NT2/D1 (cell line): ENCODE measurements around the gene TSPEAR.
"Not testable (repeated sequence)": the region's sequence is repeated elsewhere in the genome, so short reads cannot be mapped to it uniquely, and the experiment has no call there.

Source experiments
- DNase-seq: peaks from one replicate; pipeline ENCODE4 v3.0.0-alpha.2; 2011; ENCODE audit warnings: low read depth, low spot score
- H3K27me3 ChIP-seq: 2 replicates; pipeline ENCODE4 v1.6.0; 2011; ENCODE audit warnings: mild to moderate bottlenecking; ENCODE audit not compliant: insufficient read length, insufficient read depth
- H3K36me3 ChIP-seq: 2 replicates; pipeline ENCODE4 v1.6.1; 2011; ENCODE audit warnings: mild to moderate bottlenecking, low read length, mixed read lengths; ENCODE audit not compliant: insufficient read depth, insufficient read length
- H3K4me1 ChIP-seq: 2 replicates; pipeline ENCODE4 v1.5.1; 2011; ENCODE audit not compliant: insufficient read depth, insufficient read length
- H3K4me3 ChIP-seq: 2 replicates; pipeline ENCODE4 v1.5.1; 2011; ENCODE audit warnings: low read depth; ENCODE audit not compliant: insufficient read length
- H3K9ac ChIP-seq: 2 replicates; pipeline ENCODE4 v1.6.0; 2011; ENCODE audit warnings: low read depth; ENCODE audit not compliant: insufficient read length
- H3K9me3 ChIP-seq: 2 replicates; pipeline ENCODE4 v1.5.1; 2011; ENCODE audit warnings: mild to moderate bottlenecking, low read length; ENCODE audit not compliant: insufficient read depth
- SUZ12 ChIP-seq: IDR thresholded peaks from 2 replicates; pipeline ENCODE4 v1.6.1; 2011; ENCODE audit not compliant: insufficient read length, insufficient read depth; ENCODE audit errors: extremely low read depth
- YY1 ChIP-seq: IDR thresholded peaks from 2 replicates; pipeline ENCODE4 v1.6.1; 2011; ENCODE audit not compliant: insufficient read length, insufficient read depth
- ZNF274 ChIP-seq: IDR thresholded peaks from 2 replicates; pipeline ENCODE4 v1.6.1; 2011; ENCODE audit warnings: mild to moderate bottlenecking, low read depth, low read length

The TSPEAR gene

GRCh38 chr21:44579833-44580144 is 131.6 kb downstream of the TSPEAR start:
- no peaks in the 10 kb centered on the region for H3K27me3 ChIP-seq
- peaks cover 3% of the 10 kb centered on the region for H3K4me1 ChIP-seq
- DNase-seq, result no peak
- TF ChIP-seq ZNF274 (no peak), YY1 (no peak), SUZ12 (no peak)
- H3K9ac ChIP-seq, result no peak overlapping the region
- no peak overlapping the region for H3K4me3 ChIP-seq
- no peaks in the 10 kb centered on the region for H3K36me3 ChIP-seq
- peaks cover 33% of the 10 kb centered on the region for H3K9me3 ChIP-seq

GRCh38 chr21:44579056-44579832 is 132.1 kb downstream of the TSPEAR start:
- H3K4me1 ChIP-seq, result peaks cover 5% of the 10 kb centered on the region
- no peak overlapping the region for H3K9ac ChIP-seq
- H3K27me3 ChIP-seq, result no peaks in the 10 kb centered on the region
- DNase-seq, result no peak
- H3K9me3 ChIP-seq, result peaks cover 33% of the 10 kb centered on the region
- TF ChIP-seq YY1 (no peak), ZNF274 (no peak), SUZ12 (no peak)
- H3K4me3 ChIP-seq, result no peak overlapping the region
- H3K36me3 ChIP-seq, result no peaks in the 10 kb centered on the region

GRCh38 chr21:44578371-44579055 is 132.9 kb downstream of the TSPEAR start:
- Histone ChIP-seq H3K27me3 (no peaks in the 10 kb centered on the region), H3K9me3 (peaks cover 33% of the 10 kb centered on the region), H3K4me1 (peaks cover 5% of the 10 kb centered on the region), H3K36me3 (no peaks in the 10 kb centered on the region), H3K9ac (no peak overlapping the region), H3K4me3 (no peak overlapping the region)
- no peak for DNase-seq
- TF ChIP-seq ZNF274 (no peak), YY1 (no peak), SUZ12 (no peak)

- no peak overlapping the region for H3K9ac ChIP-seq
Observed at GRCh38 chr21:44576025-44576420, 135.3 kb downstream of the TSPEAR start.

GRCh38 chr21:44575307-44576024 is 135.9 kb downstream of the TSPEAR start:
- TF ChIP-seq ZNF274 (no peak), YY1 (no peak), SUZ12 (no peak)
- Histone ChIP-seq H3K4me1 (peaks cover 3% of the 10 kb centered on the region), H3K4me3 (no peak overlapping the region), H3K9ac (no peak overlapping the region), H3K9me3 (peaks cover 38% of the 10 kb centered on the region), H3K36me3 (no peaks in the 10 kb centered on the region), H3K27me3 (no peaks in the 10 kb centered on the region)
- no peak for DNase-seq

More at GRCh38 chr21:44576025-44576420, 135.3 kb downstream of the TSPEAR start:
- Histone ChIP-seq H3K4me3 (no peak overlapping the region), H3K36me3 (no peaks in the 10 kb centered on the region), H3K4me1 (peaks cover 3% of the 10 kb centered on the region), H3K9me3 (peaks cover 35% of the 10 kb centered on the region), H3K27me3 (no peaks in the 10 kb centered on the region)
- TF ChIP-seq SUZ12 (no peak), ZNF274 (no peak), YY1 (no peak)
- no peak for DNase-seq

- DNase-seq, result no peak
Observed at GRCh38 chr21:44574457-44575306, 136.7 kb downstream of the TSPEAR start.

GRCh38 chr21:44573630-44574456 is 137.5 kb downstream of the TSPEAR start, which contains the start of gene KRTAP10-4:
KRTAP10-4 (plus strand) TSS chr21:44573729; CDS start chr21:44573759, 30 bp downstream.
- not testable (repeated sequence) for DNase-seq, H3K36me3 ChIP-seq, H3K9ac ChIP-seq, H3K27me3 ChIP-seq, H3K4me1 ChIP-seq, H3K4me3 ChIP-seq
- peaks cover 39% of the 10 kb centered on the region for H3K9me3 ChIP-seq

More at GRCh38 chr21:44574457-44575306, 136.7 kb downstream of the TSPEAR start:
- H3K36me3 ChIP-seq, result no peaks in the 10 kb centered on the region
- H3K9me3 ChIP-seq, result peaks cover 39% of the 10 kb centered on the region
- no peaks in the 10 kb centered on the region for H3K27me3 ChIP-seq
- H3K9ac ChIP-seq, result no peak overlapping the region
- H3K4me1 ChIP-seq, result peaks cover 3% of the 10 kb centered on the region
- no peak overlapping the region for H3K4me3 ChIP-seq
- TF ChIP-seq ZNF274 (no peak), SUZ12 (no peak), YY1 (no peak)
